ENCODE measurements around the gene SCFD2. TPM values are rescaled to one million over a fixed set of nuclear protein-coding genes. Genes with fewer than 3 reads are reported as not detected.
"Not testable (repeated sequence)": the region's sequence is repeated elsewhere in the genome, so short reads cannot be mapped to it uniquely, and the experiment has no call there.

SCFD2 gene
- total RNA-seq, 1 donor from 2014 or later, result 16.2 TPM

- no peaks in the 10 kb centered on the region for H3K36me3 ChIP-seq (ENCODE audit: control insufficient read depth in 3 of 3, insufficient read depth in 3 of 3, low read length in 3 of 3)
- no peaks in the 10 kb centered on the region for H3K4me1 ChIP-seq (ENCODE audit: control insufficient read depth in 3 of 3, insufficient read depth in 3 of 3, low read length in 3 of 3)
- no peak overlapping the region for H3K9ac ChIP-seq (ENCODE audit: low read depth in 1 of 3, low read length in 3 of 3)
- H3K4me3 ChIP-seq (ENCODE audit: low read length in 3 of 3), result no peak overlapping the region
- no peaks in the 10 kb centered on the region for H3K9me3 ChIP-seq (ENCODE audit: control insufficient read depth in 3 of 3, low read length in 3 of 3)
- no peak overlapping the region for H3K27ac ChIP-seq (ENCODE audit: low read depth, low read length)
- no peaks in the 10 kb centered on the region for H3K27me3 ChIP-seq (ENCODE audit: control insufficient read depth in 3 of 3, insufficient read depth in 3 of 3, low read length in 3 of 3)
Observed at GRCh38 chr4:53273726-53274125, 92.1 kb downstream of the SCFD2 start.

GRCh38 chr4:53267026-53267425 lies 98.8 kb downstream of the SCFD2 start:
- Histone ChIP-seq H3K27ac (ENCODE audit: low read depth, low read length) (no peak overlapping the region), H3K4me1 (ENCODE audit: control insufficient read depth in 3 of 3, insufficient read depth in 3 of 3, low read length in 3 of 3) (no peaks in the 10 kb centered on the region), H3K27me3 (ENCODE audit: control insufficient read depth in 3 of 3, insufficient read depth in 3 of 3, low read length in 3 of 3) (no peaks in the 10 kb centered on the region), H3K9me3 (ENCODE audit: control insufficient read depth in 3 of 3, low read length in 3 of 3) (no peaks in the 10 kb centered on the region), H3K36me3 (ENCODE audit: control insufficient read depth in 3 of 3, insufficient read depth in 3 of 3, low read length in 3 of 3) (peaks cover 0 to 4% (median 0%) of the 10 kb centered on the region in 3 donors), H3K9ac (ENCODE audit: low read depth in 1 of 3, low read length in 3 of 3) (no peak overlapping the region), H3K4me3 (ENCODE audit: low read length in 3 of 3) (no peak overlapping the region)

GRCh38 chr4:53255986-53256385 lies 109.9 kb downstream of the SCFD2 start:
- not testable (repeated sequence) for H3K4me3 ChIP-seq (ENCODE audit: low read length in 3 of 3); H3K9ac ChIP-seq (ENCODE audit: low read depth in 1 of 3, low read length in 3 of 3); H3K9me3 ChIP-seq (ENCODE audit: control insufficient read depth in 3 of 3, low read length in 3 of 3); H3K27ac ChIP-seq (ENCODE audit: low read depth, low read length); H3K27me3 ChIP-seq (ENCODE audit: control insufficient read depth in 3 of 3, insufficient read depth in 3 of 3, low read length in 3 of 3); H3K36me3 ChIP-seq (ENCODE audit: control insufficient read depth in 3 of 3, insufficient read depth in 3 of 3, low read length in 3 of 3); H3K4me1 ChIP-seq (ENCODE audit: control insufficient read depth in 3 of 3, insufficient read depth in 3 of 3, low read length in 3 of 3)

GRCh38 chr4:53240573-53240972 lies 125.3 kb downstream of the SCFD2 start:
- Histone ChIP-seq H3K9me3 (ENCODE audit: control insufficient read depth in 3 of 3, low read length in 3 of 3) (peaks cover 0 to 2% (median 0%) of the 10 kb centered on the region in 3 donors), H3K9ac (ENCODE audit: low read depth in 1 of 3, low read length in 3 of 3) (no peak overlapping the region), H3K36me3 (ENCODE audit: control insufficient read depth in 3 of 3, insufficient read depth in 3 of 3, low read length in 3 of 3) (no peaks in the 10 kb centered on the region), H3K4me3 (ENCODE audit: low read length in 3 of 3) (no peak overlapping the region), H3K27ac (ENCODE audit: low read depth, low read length) (no peak overlapping the region), H3K27me3 (ENCODE audit: control insufficient read depth in 3 of 3, insufficient read depth in 3 of 3, low read length in 3 of 3) (no peaks in the 10 kb centered on the region), H3K4me1 (ENCODE audit: control insufficient read depth in 3 of 3, insufficient read depth in 3 of 3, low read length in 3 of 3) (no peaks in the 10 kb centered on the region)

- not testable (repeated sequence) for H3K4me3 ChIP-seq (ENCODE audit: low read length in 3 of 3); H3K9ac ChIP-seq (ENCODE audit: low read depth in 1 of 3, low read length in 3 of 3); H3K4me1 ChIP-seq (ENCODE audit: control insufficient read depth in 3 of 3, insufficient read depth in 3 of 3, low read length in 3 of 3); H3K27ac ChIP-seq (ENCODE audit: low read depth, low read length); H3K9me3 ChIP-seq (ENCODE audit: control insufficient read depth in 3 of 3, low read length in 3 of 3); H3K27me3 ChIP-seq (ENCODE audit: control insufficient read depth in 3 of 3, insufficient read depth in 3 of 3, low read length in 3 of 3); H3K36me3 ChIP-seq (ENCODE audit: control insufficient read depth in 3 of 3, insufficient read depth in 3 of 3, low read length in 3 of 3)
Observed at GRCh38 chr4:53238352-53238751, 127.5 kb downstream of the SCFD2 start.

GRCh38 chr4:53237811-53238210 lies 128.1 kb downstream of the SCFD2 start:
- not testable (repeated sequence) for H3K27ac ChIP-seq (ENCODE audit: low read depth, low read length); H3K9ac ChIP-seq (ENCODE audit: low read depth in 1 of 3, low read length in 3 of 3); H3K4me3 ChIP-seq (ENCODE audit: low read length in 3 of 3); H3K27me3 ChIP-seq (ENCODE audit: control insufficient read depth in 3 of 3, insufficient read depth in 3 of 3, low read length in 3 of 3); H3K36me3 ChIP-seq (ENCODE audit: control insufficient read depth in 3 of 3, insufficient read depth in 3 of 3, low read length in 3 of 3); H3K4me1 ChIP-seq (ENCODE audit: control insufficient read depth in 3 of 3, insufficient read depth in 3 of 3, low read length in 3 of 3); H3K9me3 ChIP-seq (ENCODE audit: control insufficient read depth in 3 of 3, low read length in 3 of 3)

GRCh38 chr4:53236624-53237023 lies 129.2 kb downstream of the SCFD2 start:
- H3K9ac ChIP-seq (ENCODE audit: low read depth in 1 of 3, low read length in 3 of 3); H3K36me3 ChIP-seq (ENCODE audit: control insufficient read depth in 3 of 3, insufficient read depth in 3 of 3, low read length in 3 of 3): not testable (repeated sequence)

GRCh38 chr4:53235547-53235946 lies 130.3 kb downstream of the SCFD2 start:
- no peaks in the 10 kb centered on the region for H3K36me3 ChIP-seq (ENCODE audit: control insufficient read depth in 3 of 3, insufficient read depth in 3 of 3, low read length in 3 of 3)
- no peak overlapping the region for H3K4me3 ChIP-seq (ENCODE audit: low read length in 3 of 3)
- no peaks in the 10 kb centered on the region for H3K9me3 ChIP-seq (ENCODE audit: control insufficient read depth in 3 of 3, low read length in 3 of 3)
- H3K9ac ChIP-seq (ENCODE audit: low read depth in 1 of 3, low read length in 3 of 3), result no peak overlapping the region
- H3K4me1 ChIP-seq (ENCODE audit: control insufficient read depth in 3 of 3, insufficient read depth in 3 of 3, low read length in 3 of 3), result no peaks in the 10 kb centered on the region
- H3K27me3 ChIP-seq (ENCODE audit: control insufficient read depth in 3 of 3, insufficient read depth in 3 of 3, low read length in 3 of 3), result no peaks in the 10 kb centered on the region
- H3K27ac ChIP-seq (ENCODE audit: low read depth, low read length), result no peak overlapping the region

More at GRCh38 chr4:53236624-53237023, 129.2 kb downstream of the SCFD2 start:
- H3K4me3 ChIP-seq (ENCODE audit: low read length in 3 of 3); H3K27me3 ChIP-seq (ENCODE audit: control insufficient read depth in 3 of 3, insufficient read depth in 3 of 3, low read length in 3 of 3); H3K9me3 ChIP-seq (ENCODE audit: control insufficient read depth in 3 of 3, low read length in 3 of 3); H3K4me1 ChIP-seq (ENCODE audit: control insufficient read depth in 3 of 3, insufficient read depth in 3 of 3, low read length in 3 of 3); H3K27ac ChIP-seq (ENCODE audit: low read depth, low read length): not testable (repeated sequence)

GRCh38 chr4:53234669-53235068 lies 131.2 kb downstream of the SCFD2 start:
- no peaks in the 10 kb centered on the region for H3K36me3 ChIP-seq (ENCODE audit: control insufficient read depth in 3 of 3, insufficient read depth in 3 of 3, low read length in 3 of 3)
- H3K4me1 ChIP-seq (ENCODE audit: control insufficient read depth in 3 of 3, insufficient read depth in 3 of 3, low read length in 3 of 3), result no peaks in the 10 kb centered on the region
- H3K27ac ChIP-seq (ENCODE audit: low read depth, low read length), result no peak overlapping the region
- H3K9ac ChIP-seq (ENCODE audit: low read depth in 1 of 3, low read length in 3 of 3), result no peak overlapping the region
- no peak overlapping the region for H3K4me3 ChIP-seq (ENCODE audit: low read length in 3 of 3)
- H3K9me3 ChIP-seq (ENCODE audit: control insufficient read depth in 3 of 3, low read length in 3 of 3), result no peaks in the 10 kb centered on the region
- H3K27me3 ChIP-seq (ENCODE audit: control insufficient read depth in 3 of 3, insufficient read depth in 3 of 3, low read length in 3 of 3), result no peaks in the 10 kb centered on the region

- H3K36me3 ChIP-seq (ENCODE audit: control insufficient read depth in 3 of 3, insufficient read depth in 3 of 3, low read length in 3 of 3), result no peaks in the 10 kb centered on the region
- H3K9me3 ChIP-seq (ENCODE audit: control insufficient read depth in 3 of 3, low read length in 3 of 3), result no peaks in the 10 kb centered on the region
- no peak overlapping the region for H3K9ac ChIP-seq (ENCODE audit: low read depth in 1 of 3, low read length in 3 of 3)
- no peaks in the 10 kb centered on the region for H3K27me3 ChIP-seq (ENCODE audit: control insufficient read depth in 3 of 3, insufficient read depth in 3 of 3, low read length in 3 of 3)
- H3K4me3 ChIP-seq (ENCODE audit: low read length in 3 of 3), result no peak overlapping the region
- H3K27ac ChIP-seq (ENCODE audit: low read depth, low read length), result no peak overlapping the region
- no peaks in the 10 kb centered on the region for H3K4me1 ChIP-seq (ENCODE audit: control insufficient read depth in 3 of 3, insufficient read depth in 3 of 3, low read length in 3 of 3)
Observed at GRCh38 chr4:53234111-53234510, 131.8 kb downstream of the SCFD2 start.
